NCI-H524 treated with DMSO at 0.1 percent for 48 hours (cell line): ENCODE measurements around the gene PCDH9.
"Not testable (repeated sequence)": the region's sequence is repeated elsewhere in the genome, so short reads cannot be mapped to it uniquely, and the experiment has no call there.

Source experiments
- DNase-seq: peaks from one replicate; lab custom pipeline; 2025; lab: John Stamatoyannopoulos, UW

Gene PCDH9

GRCh38 chr13:66266348-66266747 is 963.8 kb downstream of the PCDH9 start:
- DNase-seq, result no peak

- DNase-seq, result no peak
Observed at GRCh38 chr13:66265371-66265770, 964.8 kb downstream of the PCDH9 start.

- no peak for DNase-seq
Observed at GRCh38 chr13:66264971-66265370, 965.2 kb downstream of the PCDH9 start.

- no peak for DNase-seq
Observed at GRCh38 chr13:66262330-66262729, 967.8 kb downstream of the PCDH9 start.

GRCh38 chr13:66259426-66259825 is 970.7 kb downstream of the PCDH9 start:
- DNase-seq, result not testable (repeated sequence)
